Cardiac muscle cell (in vitro differentiated cells and primary cell): Measurements from ENCODE around the gene ARHGEF19. TPM values are rescaled to one million over a fixed set of nuclear protein-coding genes. Genes with fewer than 3 reads are reported as not detected.
"Not testable (repeated sequence)": the region's sequence is repeated elsewhere in the genome, so short reads cannot be mapped to it uniquely, and the experiment has no call there.

Experiments
- DNase-seq, 2 donors: peaks; one replicate each; pipeline versions ENCODE4 v3.0.0 to v3.0.0-alpha.2; 2010 to 2017; ENCODE audit warnings: low read depth in 1 of 2, low spot score in 1 of 2
- H3K27ac ChIP-seq: fragments of 200-600 bp; sonication (generic); 2 replicates; pipeline ENCODE4 v1.5.1; 2016
- H3K27me3 ChIP-seq: fragments of 200-600 bp; sonication (generic); 2 replicates; pipeline ENCODE4 v1.6.0; 2016; ENCODE audit warnings: control low read depth
- H3K36me3 ChIP-seq: fragments of 200-600 bp; sonication (generic); 2 replicates; pipeline ENCODE4 v1.5.1; 2016; ENCODE audit warnings: control low read depth
- H3K4me1 ChIP-seq: fragments of 200-600 bp; sonication (generic); 2 replicates; pipeline ENCODE4 v1.8.1; 2017; ENCODE audit warnings: low read depth, mild to moderate bottlenecking, mixed run types
- H3K4me3 ChIP-seq: fragments of 200-600 bp; sonication (generic); 2 replicates; pipeline ENCODE4 v1.5.1; 2016; ENCODE audit warnings: mild to moderate bottlenecking
- H3K9me3 ChIP-seq: fragments of 200-600 bp; sonication (generic); 2 replicates; pipeline ENCODE4 v1.5.1; 2017; ENCODE audit warnings: low read depth, mild to moderate bottlenecking, control low read depth
- polyA plus RNA-seq: library from polyadenylated mRNA; unstranded; fragments of >200 nt; fragmentation: Nextera tagmentation; extraction: Ambion mirVana; gene quantifications from 2 replicates; pipeline ENCODE4 v1.2.1, GENCODE V29; 2016
- total RNA-seq: library from RNA; depleted of rRNA; stranded (reverse); fragments of >200 nt; gene quantifications from 2 replicates; pipeline ENCODE4 v1.2.3, GENCODE V29; 2016
- TF ChIP-seq, protein P1 (sequence below): IDR thresholded peaks from 2 replicates; pipeline ENCODE4 v1.5.1; 2012; ENCODE audit warnings: low read depth, mild to moderate bottlenecking, low read length

ARHGEF19 gene
- total and polyA plus RNA-seq, 2 experiments from 2014 or later, result 4.0 to 6.7 TPM

GRCh38 chr1:16226129-16226489 is 13.7 kb upstream of the ARHGEF19 start:
- Histone ChIP-seq H3K4me3 (no peak overlapping the region), H3K9me3 (no peaks in the 10 kb centered on the region), H3K36me3 (no peaks in the 10 kb centered on the region), H3K27me3 (peaks cover 62% of the 10 kb centered on the region), H3K27ac (no peak overlapping the region), H3K4me1 (no peaks in the 10 kb centered on the region)
- DNase-seq, result no peak
- TF ChIP-seq, protein P1, sequence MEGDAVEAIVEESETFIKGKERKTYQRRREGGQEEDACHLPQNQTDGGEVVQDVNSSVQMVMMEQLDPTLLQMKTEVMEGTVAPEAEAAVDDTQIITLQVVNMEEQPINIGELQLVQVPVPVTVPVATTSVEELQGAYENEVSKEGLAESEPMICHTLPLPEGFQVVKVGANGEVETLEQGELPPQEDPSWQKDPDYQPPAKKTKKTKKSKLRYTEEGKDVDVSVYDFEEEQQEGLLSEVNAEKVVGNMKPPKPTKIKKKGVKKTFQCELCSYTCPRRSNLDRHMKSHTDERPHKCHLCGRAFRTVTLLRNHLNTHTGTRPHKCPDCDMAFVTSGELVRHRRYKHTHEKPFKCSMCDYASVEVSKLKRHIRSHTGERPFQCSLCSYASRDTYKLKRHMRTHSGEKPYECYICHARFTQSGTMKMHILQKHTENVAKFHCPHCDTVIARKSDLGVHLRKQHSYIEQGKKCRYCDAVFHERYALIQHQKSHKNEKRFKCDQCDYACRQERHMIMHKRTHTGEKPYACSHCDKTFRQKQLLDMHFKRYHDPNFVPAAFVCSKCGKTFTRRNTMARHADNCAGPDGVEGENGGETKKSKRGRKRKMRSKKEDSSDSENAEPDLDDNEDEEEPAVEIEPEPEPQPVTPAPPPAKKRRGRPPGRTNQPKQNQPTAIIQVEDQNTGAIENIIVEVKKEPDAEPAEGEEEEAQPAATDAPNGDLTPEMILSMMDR, result no peak

DNA sequence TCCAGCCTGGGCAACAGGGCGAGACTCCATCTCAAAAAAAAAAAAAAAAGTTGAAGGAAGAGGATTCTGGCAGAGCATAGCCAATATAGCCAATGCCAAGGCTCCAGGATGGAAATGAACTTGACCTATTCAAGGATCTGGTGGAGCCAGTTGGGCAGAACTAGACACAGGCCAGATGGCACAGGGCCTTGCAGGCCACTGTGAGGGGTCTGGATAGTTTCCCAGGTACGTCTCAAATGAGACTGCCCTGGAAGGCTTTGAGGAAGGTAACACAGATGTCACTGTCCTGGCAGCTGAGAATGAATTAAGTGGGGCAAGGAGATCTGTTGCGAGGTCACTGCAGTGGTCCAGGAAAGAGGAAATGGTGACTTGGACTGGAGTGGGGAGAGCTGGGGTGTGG is 12.0 kb upstream of the ARHGEF19 start:
- no peaks in the 10 kb centered on the region for H3K4me1 ChIP-seq
- no peaks in the 10 kb centered on the region for H3K9me3 ChIP-seq
- H3K36me3 ChIP-seq, result no peaks in the 10 kb centered on the region
- no peak for DNase-seq
- peaks cover 66% of the 10 kb centered on the region for H3K27me3 ChIP-seq
- H3K27ac ChIP-seq, result no peak overlapping the region
- TF ChIP-seq, protein P1, result no peak
- H3K4me3 ChIP-seq, result no peak overlapping the region

- not testable (repeated sequence) for H3K4me1 ChIP-seq, H3K27ac ChIP-seq, H3K4me3 ChIP-seq, DNase-seq, H3K36me3 ChIP-seq, H3K9me3 ChIP-seq
- H3K27me3 ChIP-seq, result peaks cover 53% of the 10 kb centered on the region
Measured at GRCh38 chr1:16222716-16223115, 10.3 kb upstream of the ARHGEF19 start.

DNA sequence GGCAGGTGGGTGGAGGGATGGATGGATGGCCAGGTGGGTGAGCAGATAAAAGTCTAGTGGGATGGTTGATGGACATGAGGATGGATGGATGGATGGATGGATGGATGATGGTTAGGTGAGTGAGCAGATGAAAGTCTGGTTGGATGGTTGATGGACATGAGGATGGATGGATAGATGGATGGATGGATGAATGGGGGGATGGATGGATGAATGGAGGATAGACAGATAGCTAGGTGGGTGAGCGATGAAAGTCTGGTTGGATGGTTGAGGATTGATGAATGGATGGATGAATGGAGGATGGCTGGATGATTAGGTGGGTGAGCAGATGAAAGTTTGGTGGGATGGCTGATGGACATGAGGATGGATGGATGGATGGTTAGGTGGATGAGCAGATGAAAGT is 9.0 kb upstream of the ARHGEF19 start:
- Histone ChIP-seq H3K4me3 (no peak overlapping the region), H3K4me1 (no peaks in the 10 kb centered on the region), H3K27ac (no peak overlapping the region), H3K9me3 (no peaks in the 10 kb centered on the region), H3K36me3 (no peaks in the 10 kb centered on the region), H3K27me3 (peaks cover 44% of the 10 kb centered on the region)
- TF ChIP-seq, protein P1, result no peak
- no peak for DNase-seq

- H3K9me3 ChIP-seq, result no peaks in the 10 kb centered on the region
- TF ChIP-seq, protein P1, result no peak
- H3K27me3 ChIP-seq, result peaks cover 30% of the 10 kb centered on the region
- no peak for DNase-seq
- H3K27ac ChIP-seq, result no peak overlapping the region
- no peaks in the 10 kb centered on the region for H3K4me1 ChIP-seq
- H3K4me3 ChIP-seq, result no peak overlapping the region
- H3K36me3 ChIP-seq, result no peaks in the 10 kb centered on the region
Measured at GRCh38 chr1:16219968-16220500, 7.6 kb upstream of the ARHGEF19 start.

DNA sequence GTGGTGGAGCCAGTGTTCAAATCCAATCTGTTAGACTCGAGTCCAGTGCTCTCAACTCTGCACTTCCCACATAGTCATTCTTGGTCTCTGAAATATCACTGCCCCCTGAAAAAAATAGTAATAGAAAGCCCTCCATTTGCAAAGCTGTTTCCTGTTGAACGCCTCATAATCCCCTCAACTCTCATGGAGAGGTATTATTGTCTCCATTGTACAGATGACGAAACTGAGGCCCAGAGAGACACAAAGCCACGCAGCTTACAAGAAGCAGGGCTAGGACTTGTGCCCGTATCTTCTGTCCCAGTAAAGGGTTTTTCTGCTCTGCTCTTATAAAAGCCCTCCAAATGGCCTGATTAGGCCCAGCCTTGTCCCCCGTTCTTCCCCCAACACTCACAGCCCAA is 6.2 kb upstream of the ARHGEF19 start:
- H3K36me3 ChIP-seq, result no peaks in the 10 kb centered on the region
- peaks cover 18% of the 10 kb centered on the region for H3K27me3 ChIP-seq
- H3K4me3 ChIP-seq, result no peak overlapping the region
- H3K27ac ChIP-seq, result no peak overlapping the region
- no peaks in the 10 kb centered on the region for H3K9me3 ChIP-seq
- no peak for DNase-seq
- H3K4me1 ChIP-seq, result no peaks in the 10 kb centered on the region
- TF ChIP-seq, protein P1, result no peak
